GM12878 (cell line): ENCODE data around the gene PRKG1. TPM values are rescaled to one million over a fixed set of nuclear protein-coding genes. Genes with fewer than 3 reads are reported as not detected.

Experiments used
- ATAC-seq: fragments of 200-7000 bp; cut with Tn5 transposase; 3 replicates; pipeline ENCODE4 v1.9.1; 2020; ENCODE audit warnings: mild to moderate bottlenecking, moderate library complexity
- BruUV-seq: library from RNA; stranded (reverse); fragments of 400-500 nt; replicated peaks from 2 replicates; lab custom pipeline; 2021; lab: Mats Ljungman, UMichigan
- CTCF ChIA-PET: fragments of 300-600 bp; sonication (Branson Sonifier 250); formaldehyde crosslinking; extraction: SDS; loops from one replicate; lab custom pipeline; 2021; ENCODE audit warnings: inconsistent platforms; lab: Yijun Ruan, JAX
- POLR2A ChIA-PET: fragments of 350-600 bp; formaldehyde crosslinking; extraction: SDS; loops from one replicate; lab custom pipeline; 2021; ENCODE audit warnings: inconsistent platforms; lab: Charles Lee
- RAD21 ChIA-PET: fragments of 300-600 bp; sonication (Branson Sonifier 250); formaldehyde crosslinking; loops from one replicate; lab custom pipeline; 2023; ENCODE audit warnings: antibody characterized with exemption; ENCODE audit not compliant: unreplicated experiment; lab: Charles Lee
- SMC1A ChIA-PET: fragments of 300-600 bp; sonication (Branson Sonifier 250); formaldehyde crosslinking; loops from one replicate; lab custom pipeline; 2023; ENCODE audit not compliant: unreplicated experiment, uncharacterized antibody; lab: Charles Lee
- DNase-seq: peaks from one replicate; pipeline ENCODE4 v3.0.0-alpha.2; 2011; ENCODE audit warnings: low read depth, low spot score
- FAIRE-seq: peaks from 3 replicates; lab custom pipeline; 2011; peaks lifted over from hg19 to GRCh38; lab: Jason Lieb, UNC
- H2AFZ ChIP-seq: 2 replicates; pipeline ENCODE4 v1.6.0; 2011; ENCODE audit warnings: low read depth, low read length, control low read depth; ENCODE audit not compliant: control insufficient read depth
- H3K27ac ChIP-seq: 2 replicates; pipeline ENCODE4 v1.5.1; 2011; ENCODE audit warnings: control low read depth; ENCODE audit not compliant: control insufficient read depth, insufficient read depth
- H3K27me3 ChIP-seq, 2 experiments: replicated peaks in 1 of 2; 2 replicates each; pipeline versions ENCODE4 v1.6.0 to v1.6.1; 2011; ENCODE audit warnings: low read length in 1 of 2; ENCODE audit not compliant: control insufficient read depth in 2 of 2, insufficient read depth in 2 of 2
- H3K36me3 ChIP-seq, 2 experiments: 2 replicates each; pipeline ENCODE4 v1.5.1; 2011; ENCODE audit warnings: low read length in 1 of 2; ENCODE audit not compliant: control insufficient read depth in 2 of 2, insufficient read depth in 2 of 2
- H3K4me1 ChIP-seq: 2 replicates; pipeline ENCODE4 v1.6.1; 2011; ENCODE audit warnings: mild to moderate bottlenecking, low read length, moderate library complexity, mixed read lengths; ENCODE audit not compliant: control insufficient read depth, insufficient read depth
- H3K4me2 ChIP-seq: 2 replicates; pipeline ENCODE4 v1.6.0; 2011; ENCODE audit warnings: control low read depth; ENCODE audit not compliant: control insufficient read depth, insufficient read depth
- H3K4me3 ChIP-seq: fragments of 200-600 bp; sonication (generic); 2 replicates; pipeline ENCODE4 v1.5.1; 2016
- H3K79me2 ChIP-seq: 2 replicates; pipeline ENCODE4 v1.6.0; 2011; ENCODE audit warnings: low read length; ENCODE audit not compliant: control insufficient read depth, insufficient read depth
- H3K9ac ChIP-seq: 2 replicates; pipeline ENCODE4 v1.8.0; 2011; ENCODE audit warnings: low read length, control low read depth, mixed read lengths; ENCODE audit not compliant: control insufficient read depth, insufficient read depth
- H3K9me3 ChIP-seq: replicated peaks from 3 replicates; pipeline ENCODE4 v1.5.1; 2011; ENCODE audit warnings: mild to moderate bottlenecking, low read length; ENCODE audit not compliant: control insufficient read depth, insufficient read depth
- H4K20me1 ChIP-seq: 2 replicates; pipeline ENCODE4 v1.6.0; 2011; ENCODE audit not compliant: control insufficient read depth, insufficient read depth
- CREB1 ChIP-seq: IDR thresholded peaks from 2 replicates; pipeline ENCODE4 v1.6.1; 2012; ENCODE audit warnings: low read depth, mild to moderate bottlenecking, inconsistent platforms
- EP300 ChIP-seq, 2 experiments: fragments of 150-350 bp in 1 of 2; IDR thresholded peaks; 2 replicates each; pipeline ENCODE4 v1.6.1; 2011 to 2012; ENCODE audit warnings: low read depth in 2 of 2, low read length in 2 of 2, borderline replicate concordance in 1 of 2, improper control_type of control experiment in 1 of 2, inconsistent platforms in 1 of 2; ENCODE audit not compliant: control insufficient read depth in 1 of 2
- GATAD2B ChIP-seq: fragments of 450-650 bp; conservative IDR thresholded peaks from 2 replicates; pipeline ENCODE4 v1.6.1; 2017; ENCODE audit warnings: low read depth, mild to moderate bottlenecking, moderate library complexity
- JUND ChIP-seq: IDR thresholded peaks from 2 replicates; pipeline ENCODE4 v1.6.1; 2012; ENCODE audit warnings: low read depth, mild to moderate bottlenecking, low read length, improper control_type of control experiment, moderate library complexity
- KDM1A ChIP-seq: fragments of 200-600 bp; sonication (generic); IDR thresholded peaks from 2 replicates; pipeline ENCODE4 v1.6.1; 2016; ENCODE audit warnings: borderline replicate concordance
- KLF5 ChIP-seq: fragments of 450-650 bp; IDR thresholded peaks from 2 replicates; pipeline ENCODE4 v1.6.1; 2014; ENCODE audit warnings: mild to moderate bottlenecking; ENCODE audit not compliant: partially characterized antibody
- MEF2B ChIP-seq: fragments of 450-650 bp; IDR thresholded peaks from 2 replicates; pipeline ENCODE4 v1.6.1; 2018; ENCODE audit warnings: mild to moderate bottlenecking, moderate library complexity; ENCODE audit not compliant: partially characterized antibody, poor library complexity, severe bottlenecking
- MXI1 ChIP-seq: fragments of 150-350 bp; IDR thresholded peaks from 2 replicates; pipeline ENCODE4 v1.6.1; 2011; ENCODE audit warnings: low read depth, mild to moderate bottlenecking, inconsistent platforms, low read length, improper control_type of control experiment
- MYC ChIP-seq: IDR thresholded peaks from 2 replicates; pipeline ENCODE4 v1.6.1; 2011; ENCODE audit warnings: mild to moderate bottlenecking, low read length, moderate library complexity, inconsistent platforms; ENCODE audit not compliant: insufficient read depth, insufficient replicate concordance, insufficient read length, severe bottlenecking
- PAX8 ChIP-seq: fragments of 450-650 bp; IDR thresholded peaks from 2 replicates; pipeline ENCODE4 v1.6.1; 2017; ENCODE audit warnings: mild to moderate bottlenecking, moderate library complexity
- SIN3A ChIP-seq: IDR thresholded peaks from 2 replicates; pipeline ENCODE4 v1.6.1; 2012; ENCODE audit warnings: low read depth, low read length, improper control_type of control experiment
- SMAD5 ChIP-seq: IDR thresholded peaks from 2 replicates; pipeline ENCODE4 v1.6.1; 2016; ENCODE audit warnings: antibody characterized with exemption, low read depth
- SMC3 ChIP-seq: IDR thresholded peaks from 2 replicates; pipeline ENCODE4 v1.6.1; 2011; ENCODE audit warnings: low read length, improper control_type of control experiment, borderline replicate concordance
- SRF ChIP-seq, 2 experiments: IDR thresholded peaks; 2 replicates each; pipeline ENCODE4 v1.6.1; 2011; ENCODE audit warnings: low read depth in 2 of 2, low read length in 2 of 2, mild to moderate bottlenecking in 1 of 2, moderate library complexity in 1 of 2
- SUZ12 ChIP-seq: fragments of 200-600 bp; sonication (generic); IDR thresholded peaks from one replicate; pipeline ENCODE4 v1.6.1; 2018; ENCODE audit warnings: antibody characterized with exemption, mild to moderate bottlenecking; ENCODE audit not compliant: unreplicated experiment
- ZNF24 ChIP-seq: fragments of 450-650 bp; IDR thresholded peaks from 2 replicates; pipeline ENCODE4 v1.6.1; 2017; ENCODE audit warnings: antibody characterized with exemption, mild to moderate bottlenecking
- WGBS: methylation state at CpG from one replicate; pipeline ENCODE4 v1.1.6; 2016; ENCODE audit warnings: low lambda C conversion rate; ENCODE audit not compliant: insufficient replicate concordance, insufficient coverage; ENCODE audit errors: missing lambda C conversion rate; 5-methylcytosine and 5-hydroxymethylcytosine counted together
- in situ Hi-C: fragments of 300-500 bp; cut with MboI; formaldehyde crosslinking; loops from 9 replicates; pipeline ENCODE4 v1.14.3; 2018; ENCODE audit warnings: mixed read lengths
- intact Hi-C: fragments of 100-400 bp; cut with micrococcal nuclease; formaldehyde crosslinking; loops from one replicate; pipeline ENCODE4 v1.14.2; 2022; ENCODE audit not compliant: unreplicated experiment
- polyA plus RNA-seq, 11 experiments: library from polyadenylated mRNA; depleted of rRNA in 4 of 11; unstranded in 6 of 11; stranded (reverse) in 5 of 11; fragments of >200 nt; fragmentation: Nextera tagmentation in 4 of 11; fragmentation: Illumina TruSeq in 1 of 11; extraction: Ambion mirVana in 4 of 11; extraction: Trizol in 1 of 11; gene quantifications; 1 replicate in 1 of 11; 2 replicates in 10 of 11; pipeline versions ENCODE4 v1.2.1 to v1.2.3, GENCODE V29; 2011 to 2016; ENCODE audit warnings: inconsistent platforms in 2 of 11, missing spikeins in 2 of 11, low read depth in 1 of 11
- total RNA-seq, 4 experiments: library from RNA; depleted of rRNA in 3 of 4; stranded (reverse); fragments of >200 nt in 3 of 4; fragmentation: Illumina TruSeq in 1 of 4; extraction: Trizol in 1 of 4; gene quantifications; 2 replicates each; pipeline versions ENCODE4 v1.2.1 to v1.2.3, GENCODE V29; 2013 to 2021
- TF ChIP-seq, protein P1 (sequence below): IDR thresholded peaks from 2 replicates; pipeline ENCODE4 v1.6.1; 2011; ENCODE audit warnings: borderline replicate concordance, low read depth, mild to moderate bottlenecking, moderate library complexity, low read length; ENCODE audit not compliant: insufficient read depth, poor library complexity, severe bottlenecking
- TF ChIP-seq, protein P2 (sequence below): fragments of 450-650 bp; IDR thresholded peaks from 2 replicates; pipeline ENCODE4 v1.6.1; 2017; ENCODE audit warnings: mild to moderate bottlenecking, moderate library complexity

PRKG1 gene
- total and polyA plus RNA-seq, 10 of the 15 experiments (the other 5 are each of a cell fraction or from before 2014, with no cell fraction given): 0.04 to 0.05 TPM; not detected in 8

- TF ChIP-seq KLF5: no peak
- TF ChIP-seq, protein P1, sequence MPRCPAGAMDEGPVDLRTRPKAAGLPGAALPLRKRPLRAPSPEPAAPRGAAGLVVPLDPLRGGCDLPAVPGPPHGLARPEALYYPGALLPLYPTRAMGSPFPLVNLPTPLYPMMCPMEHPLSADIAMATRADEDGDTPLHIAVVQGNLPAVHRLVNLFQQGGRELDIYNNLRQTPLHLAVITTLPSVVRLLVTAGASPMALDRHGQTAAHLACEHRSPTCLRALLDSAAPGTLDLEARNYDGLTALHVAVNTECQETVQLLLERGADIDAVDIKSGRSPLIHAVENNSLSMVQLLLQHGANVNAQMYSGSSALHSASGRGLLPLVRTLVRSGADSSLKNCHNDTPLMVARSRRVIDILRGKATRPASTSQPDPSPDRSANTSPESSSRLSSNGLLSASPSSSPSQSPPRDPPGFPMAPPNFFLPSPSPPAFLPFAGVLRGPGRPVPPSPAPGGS: no peak
Observed at GRCh38 chr10:51112013-51112412, 37.7 kb downstream of the PRKG1 start (continued).

- in situ Hi-C loops (no loop called here), intact Hi-C loops (no loop called here)
- Histone ChIP-seq H3K9ac (no peak overlapping the region), H3K27me3 (no peaks in the 10 kb centered on the region), H3K4me1 (no peaks in the 10 kb centered on the region), H3K79me2 (no peaks in the 10 kb centered on the region), H2AFZ (no peak overlapping the region), H3K27ac (no peak overlapping the region), H3K4me3 (no peak overlapping the region), H3K4me2 (no peak overlapping the region), H4K20me1 (no peaks in the 10 kb centered on the region), H3K9me3 (no peaks in the 10 kb centered on the region), H3K36me3 (no peaks in the 10 kb centered on the region)
- POLR2A ChIA-PET: interaction anchor here (0.6 kb wide), 1 partner anchor 18 kb away, joined by 3 read pairs; no protein-coding TSS in a partner anchor
- ATAC-seq: no peak
- CTCF ChIA-PET: interaction anchor here (0.7 to 1.5 kb wide), 3 partner anchors 20 to 499 kb away, joined by 3 read pairs; no protein-coding TSS in a partner anchor
- TF ChIP-seq PAX8: no peak
- TF ChIP-seq EP300 (IDR thresholded peaks at IDR 0.05; ENCODE audit: borderline replicate concordance in 1 of 2, control insufficient read depth in 1 of 2, low read depth in 2 of 2, low read length in 2 of 2): no peak
- TF ChIP-seq KDM1A: no peak
- TF ChIP-seq GATAD2B: no peak
- no peak for TF ChIP-seq JUND
- TF ChIP-seq, protein P2, sequence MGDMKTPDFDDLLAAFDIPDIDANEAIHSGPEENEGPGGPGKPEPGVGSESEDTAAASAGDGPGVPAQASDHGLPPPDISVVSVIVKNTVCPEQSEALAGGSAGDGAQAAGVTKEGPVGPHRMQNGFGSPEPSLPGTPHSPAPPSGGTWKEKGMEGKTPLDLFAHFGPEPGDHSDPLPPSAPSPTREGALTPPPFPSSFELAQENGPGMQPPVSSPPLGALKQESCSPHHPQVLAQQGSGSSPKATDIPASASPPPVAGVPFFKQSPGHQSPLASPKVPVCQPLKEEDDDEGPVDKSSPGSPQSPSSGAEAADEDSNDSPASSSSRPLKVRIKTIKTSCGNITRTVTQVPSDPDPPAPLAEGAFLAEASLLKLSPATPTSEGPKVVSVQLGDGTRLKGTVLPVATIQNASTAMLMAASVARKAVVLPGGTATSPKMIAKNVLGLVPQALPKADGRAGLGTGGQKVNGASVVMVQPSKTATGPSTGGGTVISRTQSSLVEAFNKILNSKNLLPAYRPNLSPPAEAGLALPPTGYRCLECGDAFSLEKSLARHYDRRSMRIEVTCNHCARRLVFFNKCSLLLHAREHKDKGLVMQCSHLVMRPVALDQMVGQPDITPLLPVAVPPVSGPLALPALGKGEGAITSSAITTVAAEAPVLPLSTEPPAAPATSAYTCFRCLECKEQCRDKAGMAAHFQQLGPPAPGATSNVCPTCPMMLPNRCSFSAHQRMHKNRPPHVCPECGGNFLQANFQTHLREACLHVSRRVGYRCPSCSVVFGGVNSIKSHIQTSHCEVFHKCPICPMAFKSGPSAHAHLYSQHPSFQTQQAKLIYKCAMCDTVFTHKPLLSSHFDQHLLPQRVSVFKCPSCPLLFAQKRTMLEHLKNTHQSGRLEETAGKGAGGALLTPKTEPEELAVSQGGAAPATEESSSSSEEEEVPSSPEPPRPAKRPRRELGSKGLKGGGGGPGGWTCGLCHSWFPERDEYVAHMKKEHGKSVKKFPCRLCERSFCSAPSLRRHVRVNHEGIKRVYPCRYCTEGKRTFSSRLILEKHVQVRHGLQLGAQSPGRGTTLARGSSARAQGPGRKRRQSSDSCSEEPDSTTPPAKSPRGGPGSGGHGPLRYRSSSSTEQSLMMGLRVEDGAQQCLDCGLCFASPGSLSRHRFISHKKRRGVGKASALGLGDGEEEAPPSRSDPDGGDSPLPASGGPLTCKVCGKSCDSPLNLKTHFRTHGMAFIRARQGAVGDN: no peak
- TF ChIP-seq MYC: no peak
- TF ChIP-seq CREB1: no peak
- no peak for TF ChIP-seq SRF (IDR thresholded peaks at IDR 0.05; ENCODE audit: low read depth in 2 of 2, low read length in 2 of 2)
- no peak for TF ChIP-seq MEF2B
- TF ChIP-seq MXI1: no peak
- no peak for TF ChIP-seq SUZ12
- TF ChIP-seq SMC3: no peak
- no peak for TF ChIP-seq ZNF24
- no peak for TF ChIP-seq SIN3A
- no peak for TF ChIP-seq SMAD5
- DNase-seq: no peak
- SMC1A ChIA-PET: interaction anchor here (0.5 kb wide), 1 partner anchor 525 kb away, joined by 3 read pairs; no protein-coding TSS in a partner anchor
- 68% methylated on average over 1 of the region's 1 CpG for WGBS
- no TSS peak for BruUV-seq
- no peak for FAIRE-seq
- RAD21 ChIA-PET: no interaction called here
Observed at GRCh38 chr10:51113007-51113406, 38.7 kb downstream of the PRKG1 start.
